ENCODE data around the gene MYH10.

MYH10 gene

GRCh38 chr17:8574687-8575086 is 55.8 kb downstream of the MYH10 start (continued):
- no peak for TF ChIP-seq ZNF654 (tag by site-specific recombination; IDR thresholded peaks at IDR 0.05; ENCODE audit: low read depth)

DNA sequence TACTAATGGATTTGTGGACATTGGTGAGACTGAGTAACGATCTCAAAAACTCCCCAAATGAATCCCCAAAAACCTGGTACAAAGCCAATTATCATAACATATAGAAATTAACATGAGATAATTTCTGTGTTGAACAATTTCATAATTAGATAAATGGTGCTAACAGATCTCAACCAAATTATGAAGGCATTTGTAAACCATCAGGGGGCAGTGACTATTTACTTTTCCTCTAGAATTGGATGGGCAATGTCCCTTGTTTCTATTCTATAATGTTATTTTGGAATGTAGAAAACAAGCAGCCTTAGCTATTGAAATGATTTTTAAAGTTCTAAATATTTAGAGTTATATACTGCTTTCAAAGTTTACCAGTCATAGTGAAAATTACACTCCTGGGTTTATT is 57.8 kb downstream of the MYH10 start:
- TF ChIP-seq GLIS2 (tag by site-specific recombination; IDR thresholded peaks at IDR 0.05) (no peak), ZNF654 (tag by site-specific recombination; IDR thresholded peaks at IDR 0.05; ENCODE audit: low read depth) (peak; percentile 35; the same call in 1 of the 2 replicates), ZNF404 (tag by site-specific recombination; IDR thresholded peaks at IDR 0.05) (no peak)
- TF ChIP-seq, protein P1, sequence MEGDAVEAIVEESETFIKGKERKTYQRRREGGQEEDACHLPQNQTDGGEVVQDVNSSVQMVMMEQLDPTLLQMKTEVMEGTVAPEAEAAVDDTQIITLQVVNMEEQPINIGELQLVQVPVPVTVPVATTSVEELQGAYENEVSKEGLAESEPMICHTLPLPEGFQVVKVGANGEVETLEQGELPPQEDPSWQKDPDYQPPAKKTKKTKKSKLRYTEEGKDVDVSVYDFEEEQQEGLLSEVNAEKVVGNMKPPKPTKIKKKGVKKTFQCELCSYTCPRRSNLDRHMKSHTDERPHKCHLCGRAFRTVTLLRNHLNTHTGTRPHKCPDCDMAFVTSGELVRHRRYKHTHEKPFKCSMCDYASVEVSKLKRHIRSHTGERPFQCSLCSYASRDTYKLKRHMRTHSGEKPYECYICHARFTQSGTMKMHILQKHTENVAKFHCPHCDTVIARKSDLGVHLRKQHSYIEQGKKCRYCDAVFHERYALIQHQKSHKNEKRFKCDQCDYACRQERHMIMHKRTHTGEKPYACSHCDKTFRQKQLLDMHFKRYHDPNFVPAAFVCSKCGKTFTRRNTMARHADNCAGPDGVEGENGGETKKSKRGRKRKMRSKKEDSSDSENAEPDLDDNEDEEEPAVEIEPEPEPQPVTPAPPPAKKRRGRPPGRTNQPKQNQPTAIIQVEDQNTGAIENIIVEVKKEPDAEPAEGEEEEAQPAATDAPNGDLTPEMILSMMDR (tag by site-specific recombination; IDR thresholded peaks at IDR 0.05), result 0 out of 2 replicates have a peak, but pooled peaks have one; percentile 8
- Histone ChIP-seq H3K27ac (ENCODE audit: extremely low read depth, low read depth, low read length) (no peak overlapping the region), H3K36me3 (ENCODE audit: control insufficient read depth in 2 of 2, insufficient read depth in 1 of 2, low read length in 2 of 2) (peaks cover 49 to 72% of the 10 kb centered on the region in 2 experiments), H3K4me1 (ENCODE audit: control insufficient read depth, insufficient read depth, low read length) (no peaks in the 10 kb centered on the region), H3K9me3 (ENCODE audit: control insufficient read depth, insufficient read depth, low read depth, low read length) (no peaks in the 10 kb centered on the region), H3K4me3 (ENCODE audit: low read depth, low read length) (no peak overlapping the region)
- POLR2A ChIA-PET, result interaction anchor here (0.7 kb wide), 1 partner anchor 9 kb away, joined by 3 read pairs; no protein-coding TSS in a partner anchor
- CTCF ChIA-PET, result interaction anchor here (1.0 to 1.7 kb wide), 5 partner anchors 10 to 174 kb away, joined by 3 to 8 read pairs (median 3); no protein-coding TSS in a partner anchor

DNA sequence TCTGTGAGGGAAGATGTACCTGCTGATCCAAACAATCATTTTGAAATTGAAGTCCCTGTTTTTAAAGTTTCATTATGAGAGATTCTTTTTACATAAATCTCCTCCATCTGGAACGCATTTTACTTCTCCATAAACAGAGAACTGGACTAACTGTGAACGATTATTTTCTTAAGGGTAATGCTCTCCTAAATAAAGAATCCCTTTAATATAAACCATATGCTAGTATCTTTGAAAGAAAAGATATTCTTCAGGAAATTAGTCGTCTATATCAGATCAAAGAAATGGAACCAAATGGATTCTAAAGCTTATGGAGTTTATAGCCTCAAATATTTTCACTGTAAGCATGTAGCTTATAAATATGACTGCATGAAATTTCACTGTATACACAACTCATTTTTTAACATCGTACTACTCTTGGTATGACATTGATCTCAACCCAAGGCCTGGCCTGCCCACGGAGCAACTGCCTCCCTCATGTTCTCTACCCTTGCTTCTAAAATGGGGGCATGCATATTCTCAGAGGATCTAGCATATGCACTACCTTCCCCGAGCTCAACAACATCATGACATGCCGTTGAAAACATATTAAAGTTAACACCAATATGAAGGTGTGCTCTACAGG is 66.4 kb downstream of the MYH10 start:
- no peak overlapping the region for H3K4me3 ChIP-seq (ENCODE audit: low read depth, low read length)
- ChIA-PET POLR2A (no interaction called here), CTCF (interaction anchor here (0.7 to 1.1 kb wide), 3 partner anchors 12 to 182 kb away, joined by 3 to 5 read pairs (median 4); no protein-coding TSS in a partner anchor)
- no peak overlapping the region for H3K27ac ChIP-seq (ENCODE audit: extremely low read depth, low read depth, low read length)
- no peaks in the 10 kb centered on the region for H3K4me1 ChIP-seq (ENCODE audit: control insufficient read depth, insufficient read depth, low read length)
- peaks cover 50 to 71% of the 10 kb centered on the region in 2 experiments for H3K36me3 ChIP-seq (ENCODE audit: control insufficient read depth in 2 of 2, insufficient read depth in 1 of 2, low read length in 2 of 2)
- TF ChIP-seq MZF1 (tag by site-specific recombination; IDR thresholded peaks at IDR 0.05; ENCODE audit: borderline replicate concordance) (no peak), ZNF114 (tag by site-specific recombination; IDR thresholded peaks at IDR 0.05) (no peak), REPIN1 (tag by site-specific recombination; IDR thresholded peaks at IDR 0.05; ENCODE audit: low read depth) (no peak), ZNF560 (tag by site-specific recombination; IDR thresholded peaks at IDR 0.05; ENCODE audit: borderline replicate concordance) (no peak), ZNF184 (tag by site-specific recombination; IDR thresholded peaks at IDR 0.05) (no peak), ZNF488 (tag by site-specific recombination; IDR thresholded peaks at IDR 0.05) (no peak)
- TF ChIP-seq, protein P2, sequence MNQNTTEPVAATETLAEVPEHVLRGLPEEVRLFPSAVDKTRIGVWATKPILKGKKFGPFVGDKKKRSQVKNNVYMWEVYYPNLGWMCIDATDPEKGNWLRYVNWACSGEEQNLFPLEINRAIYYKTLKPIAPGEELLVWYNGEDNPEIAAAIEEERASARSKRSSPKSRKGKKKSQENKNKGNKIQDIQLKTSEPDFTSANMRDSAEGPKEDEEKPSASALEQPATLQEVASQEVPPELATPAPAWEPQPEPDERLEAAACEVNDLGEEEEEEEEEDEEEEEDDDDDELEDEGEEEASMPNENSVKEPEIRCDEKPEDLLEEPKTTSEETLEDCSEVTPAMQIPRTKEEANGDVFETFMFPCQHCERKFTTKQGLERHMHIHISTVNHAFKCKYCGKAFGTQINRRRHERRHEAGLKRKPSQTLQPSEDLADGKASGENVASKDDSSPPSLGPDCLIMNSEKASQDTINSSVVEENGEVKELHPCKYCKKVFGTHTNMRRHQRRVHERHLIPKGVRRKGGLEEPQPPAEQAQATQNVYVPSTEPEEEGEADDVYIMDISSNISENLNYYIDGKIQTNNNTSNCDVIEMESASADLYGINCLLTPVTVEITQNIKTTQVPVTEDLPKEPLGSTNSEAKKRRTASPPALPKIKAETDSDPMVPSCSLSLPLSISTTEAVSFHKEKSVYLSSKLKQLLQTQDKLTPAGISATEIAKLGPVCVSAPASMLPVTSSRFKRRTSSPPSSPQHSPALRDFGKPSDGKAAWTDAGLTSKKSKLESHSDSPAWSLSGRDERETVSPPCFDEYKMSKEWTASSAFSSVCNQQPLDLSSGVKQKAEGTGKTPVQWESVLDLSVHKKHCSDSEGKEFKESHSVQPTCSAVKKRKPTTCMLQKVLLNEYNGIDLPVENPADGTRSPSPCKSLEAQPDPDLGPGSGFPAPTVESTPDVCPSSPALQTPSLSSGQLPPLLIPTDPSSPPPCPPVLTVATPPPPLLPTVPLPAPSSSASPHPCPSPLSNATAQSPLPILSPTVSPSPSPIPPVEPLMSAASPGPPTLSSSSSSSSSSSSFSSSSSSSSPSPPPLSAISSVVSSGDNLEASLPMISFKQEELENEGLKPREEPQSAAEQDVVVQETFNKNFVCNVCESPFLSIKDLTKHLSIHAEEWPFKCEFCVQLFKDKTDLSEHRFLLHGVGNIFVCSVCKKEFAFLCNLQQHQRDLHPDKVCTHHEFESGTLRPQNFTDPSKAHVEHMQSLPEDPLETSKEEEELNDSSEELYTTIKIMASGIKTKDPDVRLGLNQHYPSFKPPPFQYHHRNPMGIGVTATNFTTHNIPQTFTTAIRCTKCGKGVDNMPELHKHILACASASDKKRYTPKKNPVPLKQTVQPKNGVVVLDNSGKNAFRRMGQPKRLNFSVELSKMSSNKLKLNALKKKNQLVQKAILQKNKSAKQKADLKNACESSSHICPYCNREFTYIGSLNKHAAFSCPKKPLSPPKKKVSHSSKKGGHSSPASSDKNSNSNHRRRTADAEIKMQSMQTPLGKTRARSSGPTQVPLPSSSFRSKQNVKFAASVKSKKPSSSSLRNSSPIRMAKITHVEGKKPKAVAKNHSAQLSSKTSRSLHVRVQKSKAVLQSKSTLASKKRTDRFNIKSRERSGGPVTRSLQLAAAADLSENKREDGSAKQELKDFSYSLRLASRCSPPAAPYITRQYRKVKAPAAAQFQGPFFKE (tag by site-specific recombination; IDR thresholded peaks at IDR 0.05; ENCODE audit: borderline replicate concordance), result no peak
- TF ChIP-seq, protein P3, sequence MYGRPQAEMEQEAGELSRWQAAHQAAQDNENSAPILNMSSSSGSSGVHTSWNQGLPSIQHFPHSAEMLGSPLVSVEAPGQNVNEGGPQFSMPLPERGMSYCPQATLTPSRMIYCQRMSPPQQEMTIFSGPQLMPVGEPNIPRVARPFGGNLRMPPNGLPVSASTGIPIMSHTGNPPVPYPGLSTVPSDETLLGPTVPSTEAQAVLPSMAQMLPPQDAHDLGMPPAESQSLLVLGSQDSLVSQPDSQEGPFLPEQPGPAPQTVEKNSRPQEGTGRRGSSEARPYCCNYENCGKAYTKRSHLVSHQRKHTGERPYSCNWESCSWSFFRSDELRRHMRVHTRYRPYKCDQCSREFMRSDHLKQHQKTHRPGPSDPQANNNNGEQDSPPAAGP (tag by site-specific recombination; IDR thresholded peaks at IDR 0.05), result no peak
- no peaks in the 10 kb centered on the region for H3K9me3 ChIP-seq (ENCODE audit: control insufficient read depth, insufficient read depth, low read depth, low read length)
